Uterus (tissue), 2 donors: ENCODE results near the gene PRKD3.

Experiments used
- POLR2A ChIP-seq, 2 donors: fragments of 450-650 bp; IDR thresholded peaks; one replicate each; pipeline ENCODE4 v1.6.1; 2016; ENCODE audit warnings: antibody characterized with exemption in 2 of 2, mild to moderate bottlenecking in 1 of 2, moderate library complexity in 1 of 2
- TF ChIP-seq, protein P1 (sequence below), 4 experiments: fragments of 200-600 bp in 2 of 4; fragments of 450-650 bp in 2 of 4; sonication (generic) in 2 of 4; IDR thresholded peaks; one replicate each; pipeline ENCODE4 v1.5.1; 2016 to 2019; ENCODE audit warnings: antibody characterized with exemption in 4 of 4, mild to moderate bottlenecking in 2 of 4, moderate library complexity in 1 of 4

GRCh38 chr2:37302701-37303252 is 21.9 kb downstream of the PRKD3 start:
- TF ChIP-seq, protein P1, sequence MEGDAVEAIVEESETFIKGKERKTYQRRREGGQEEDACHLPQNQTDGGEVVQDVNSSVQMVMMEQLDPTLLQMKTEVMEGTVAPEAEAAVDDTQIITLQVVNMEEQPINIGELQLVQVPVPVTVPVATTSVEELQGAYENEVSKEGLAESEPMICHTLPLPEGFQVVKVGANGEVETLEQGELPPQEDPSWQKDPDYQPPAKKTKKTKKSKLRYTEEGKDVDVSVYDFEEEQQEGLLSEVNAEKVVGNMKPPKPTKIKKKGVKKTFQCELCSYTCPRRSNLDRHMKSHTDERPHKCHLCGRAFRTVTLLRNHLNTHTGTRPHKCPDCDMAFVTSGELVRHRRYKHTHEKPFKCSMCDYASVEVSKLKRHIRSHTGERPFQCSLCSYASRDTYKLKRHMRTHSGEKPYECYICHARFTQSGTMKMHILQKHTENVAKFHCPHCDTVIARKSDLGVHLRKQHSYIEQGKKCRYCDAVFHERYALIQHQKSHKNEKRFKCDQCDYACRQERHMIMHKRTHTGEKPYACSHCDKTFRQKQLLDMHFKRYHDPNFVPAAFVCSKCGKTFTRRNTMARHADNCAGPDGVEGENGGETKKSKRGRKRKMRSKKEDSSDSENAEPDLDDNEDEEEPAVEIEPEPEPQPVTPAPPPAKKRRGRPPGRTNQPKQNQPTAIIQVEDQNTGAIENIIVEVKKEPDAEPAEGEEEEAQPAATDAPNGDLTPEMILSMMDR (IDR thresholded peaks at IDR 0.05) = no peak
- TF ChIP-seq POLR2A (IDR thresholded peaks at IDR 0.05) = no peak
